Measurements from ENCODE around the gene ZNF268. TPM values are rescaled to one million over a fixed set of nuclear protein-coding genes. Genes with fewer than 3 reads are reported as not detected.

The ZNF268 gene
- total RNA-seq, 1 donor from 2014 or later: 15.8 TPM

DNA sequence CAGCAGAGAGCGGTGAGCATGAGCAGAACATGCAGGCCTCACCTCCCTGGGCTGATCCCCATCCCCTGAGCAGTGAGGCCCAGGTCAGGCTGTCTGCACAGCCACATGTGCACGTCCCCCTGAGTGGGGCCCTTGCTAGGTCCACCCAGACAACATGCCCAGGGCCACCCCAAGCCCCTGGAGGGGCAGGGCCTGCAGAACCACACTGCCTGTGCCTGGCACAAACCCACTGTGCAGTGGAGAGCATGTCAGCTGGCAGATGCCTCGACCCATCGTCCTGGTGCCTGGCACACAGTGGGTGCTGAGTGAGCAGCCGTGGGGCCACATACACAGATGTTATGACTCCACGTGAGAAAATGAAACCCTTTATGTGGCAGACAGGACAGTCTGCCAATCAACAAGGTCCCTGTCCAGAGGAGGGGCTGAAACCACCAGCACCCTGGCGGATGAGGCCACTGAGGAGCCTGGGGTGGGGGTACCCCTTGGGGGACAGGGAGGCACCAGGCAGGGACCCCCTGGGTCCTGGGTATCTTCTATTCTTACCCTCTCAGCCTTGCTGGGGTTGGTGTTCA, 46.1 kb downstream of the ZNF268 start:
- Histone ChIP-seq H3K4me3 (ENCODE audit: low read depth, low read length) (no peak overlapping the region), H3K36me3 (ENCODE audit: control insufficient read depth, insufficient read depth, low read length) (no peaks in the 10 kb centered on the region), H3K27me3 (ENCODE audit: control insufficient read depth, insufficient read depth, low read length) (no peaks in the 10 kb centered on the region)
- DNase-seq (ENCODE audit: low read depth) (no peak), FAIRE-seq (no peak)
- TF ChIP-seq, protein P1, sequence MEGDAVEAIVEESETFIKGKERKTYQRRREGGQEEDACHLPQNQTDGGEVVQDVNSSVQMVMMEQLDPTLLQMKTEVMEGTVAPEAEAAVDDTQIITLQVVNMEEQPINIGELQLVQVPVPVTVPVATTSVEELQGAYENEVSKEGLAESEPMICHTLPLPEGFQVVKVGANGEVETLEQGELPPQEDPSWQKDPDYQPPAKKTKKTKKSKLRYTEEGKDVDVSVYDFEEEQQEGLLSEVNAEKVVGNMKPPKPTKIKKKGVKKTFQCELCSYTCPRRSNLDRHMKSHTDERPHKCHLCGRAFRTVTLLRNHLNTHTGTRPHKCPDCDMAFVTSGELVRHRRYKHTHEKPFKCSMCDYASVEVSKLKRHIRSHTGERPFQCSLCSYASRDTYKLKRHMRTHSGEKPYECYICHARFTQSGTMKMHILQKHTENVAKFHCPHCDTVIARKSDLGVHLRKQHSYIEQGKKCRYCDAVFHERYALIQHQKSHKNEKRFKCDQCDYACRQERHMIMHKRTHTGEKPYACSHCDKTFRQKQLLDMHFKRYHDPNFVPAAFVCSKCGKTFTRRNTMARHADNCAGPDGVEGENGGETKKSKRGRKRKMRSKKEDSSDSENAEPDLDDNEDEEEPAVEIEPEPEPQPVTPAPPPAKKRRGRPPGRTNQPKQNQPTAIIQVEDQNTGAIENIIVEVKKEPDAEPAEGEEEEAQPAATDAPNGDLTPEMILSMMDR (IDR thresholded peaks at IDR 0.05; ENCODE audit: insufficient read depth, low read length, severe bottlenecking): no peak

DNA sequence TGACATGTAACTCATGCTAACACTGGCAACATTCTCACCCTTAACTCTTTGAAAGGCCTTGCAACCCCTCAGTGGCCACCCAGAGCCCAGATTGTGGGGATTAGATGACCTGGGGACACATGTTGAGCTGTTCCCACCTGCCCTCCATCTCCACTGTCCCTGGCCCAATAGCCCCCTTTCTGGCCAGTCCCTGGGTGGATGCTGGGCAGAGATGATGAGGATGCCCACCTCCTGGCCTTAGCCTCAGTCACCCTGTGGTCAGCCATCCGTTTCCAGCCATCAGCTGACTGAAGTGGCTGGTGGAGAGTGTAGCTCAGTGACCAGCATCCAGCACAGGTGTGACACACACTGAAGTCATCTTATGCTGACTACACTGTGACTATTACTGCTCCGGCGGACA, 49.7 kb downstream of the ZNF268 start:
- TF ChIP-seq, protein P1 (IDR thresholded peaks at IDR 0.05; ENCODE audit: insufficient read depth, low read length, severe bottlenecking): no peak
- Histone ChIP-seq H3K27me3 (ENCODE audit: control insufficient read depth, insufficient read depth, low read length) (no peaks in the 10 kb centered on the region), H3K36me3 (ENCODE audit: control insufficient read depth, insufficient read depth, low read length) (no peaks in the 10 kb centered on the region), H3K4me3 (ENCODE audit: low read depth, low read length) (no peak overlapping the region)
- DNase-seq (ENCODE audit: low read depth) (no peak), FAIRE-seq (no peak)

DNA sequence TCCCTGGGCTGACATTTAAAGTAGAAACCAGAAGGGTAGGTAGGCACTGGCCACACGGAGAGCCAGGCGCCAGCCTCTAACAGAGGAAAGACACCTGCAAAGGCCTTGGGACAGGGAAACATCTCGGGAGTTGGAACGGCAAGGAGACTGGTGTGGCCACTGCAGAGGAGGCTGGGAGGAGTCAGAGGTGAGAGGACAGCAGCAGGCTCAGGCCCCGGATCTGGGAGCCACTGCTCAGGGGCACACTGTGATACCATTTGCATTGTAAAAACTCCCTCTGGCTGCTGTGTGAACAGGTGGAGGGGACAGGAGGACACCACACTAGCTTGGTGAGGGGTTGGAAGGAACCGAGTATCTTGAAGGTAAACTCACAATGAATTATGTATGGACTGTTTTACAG, 51.7 kb downstream of the ZNF268 start:
- FAIRE-seq: no peak
- H3K36me3 ChIP-seq (ENCODE audit: control insufficient read depth, insufficient read depth, low read length): no peaks in the 10 kb centered on the region
- H3K4me3 ChIP-seq (ENCODE audit: low read depth, low read length): no peak overlapping the region
- DNase-seq (ENCODE audit: low read depth): no peak
- H3K27me3 ChIP-seq (ENCODE audit: control insufficient read depth, insufficient read depth, low read length): no peaks in the 10 kb centered on the region
- TF ChIP-seq, protein P1 (IDR thresholded peaks at IDR 0.05; ENCODE audit: insufficient read depth, low read length, severe bottlenecking): no peak

DNA sequence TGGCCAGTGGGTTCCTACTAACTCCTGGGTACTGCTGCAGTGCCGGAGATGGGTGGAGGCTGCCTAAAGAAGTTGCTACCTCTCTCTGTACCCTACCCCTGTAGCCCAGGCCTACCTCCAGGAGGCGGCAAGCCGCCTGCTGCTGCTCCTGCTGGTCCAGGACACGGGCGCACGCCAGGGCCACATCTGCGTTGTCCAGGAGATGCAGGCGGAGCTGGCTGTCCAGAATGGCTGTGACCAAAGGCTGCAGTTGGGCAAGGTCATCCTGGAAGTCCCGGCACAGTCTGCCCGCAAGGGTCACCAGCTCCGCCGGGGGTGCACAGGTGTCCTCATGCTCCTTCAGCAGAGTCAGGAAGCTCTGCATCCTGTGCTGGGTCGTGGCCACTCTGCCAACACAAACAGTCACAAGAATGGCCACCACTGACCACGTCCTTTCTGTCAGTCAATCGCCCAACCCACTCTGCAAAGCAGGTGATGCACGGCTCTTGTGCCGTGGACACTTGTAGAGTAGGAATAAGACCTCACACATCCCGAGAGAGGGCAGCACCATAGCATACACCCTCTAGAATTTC, 52.8 kb downstream of the ZNF268 start:
- Histone ChIP-seq H3K4me3 (ENCODE audit: low read depth, low read length) (no peak overlapping the region), H3K27me3 (ENCODE audit: control insufficient read depth, insufficient read depth, low read length) (no peaks in the 10 kb centered on the region), H3K36me3 (ENCODE audit: control insufficient read depth, insufficient read depth, low read length) (no peaks in the 10 kb centered on the region)
- no peak for FAIRE-seq
- TF ChIP-seq, protein P1 (IDR thresholded peaks at IDR 0.05; ENCODE audit: insufficient read depth, low read length, severe bottlenecking): no peak
- no peak for DNase-seq (ENCODE audit: low read depth)

DNA sequence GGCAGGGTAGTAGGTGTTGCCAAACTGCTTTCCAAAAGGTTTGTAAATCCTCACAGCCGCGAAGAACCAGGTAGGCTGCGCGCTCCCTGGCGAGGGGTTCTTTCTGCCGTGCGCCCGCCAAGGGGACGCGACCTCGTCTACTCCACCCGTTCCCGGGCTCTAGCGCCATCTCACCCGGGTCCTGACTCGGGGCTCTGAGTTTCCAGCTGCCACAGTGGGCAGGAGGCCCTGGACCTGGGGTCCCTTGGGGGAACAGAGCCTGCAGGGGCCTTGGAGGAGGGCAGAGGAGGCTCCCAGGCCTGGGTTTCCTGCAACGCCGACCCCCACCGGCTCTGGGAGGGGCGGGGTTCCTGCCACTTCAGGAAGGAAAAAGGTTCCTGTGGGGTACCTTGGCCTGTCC, 53.7 kb downstream of the ZNF268 start:
- no peak for FAIRE-seq
- Histone ChIP-seq H3K4me3 (ENCODE audit: low read depth, low read length) (no peak overlapping the region), H3K36me3 (ENCODE audit: control insufficient read depth, insufficient read depth, low read length) (no peaks in the 10 kb centered on the region), H3K27me3 (ENCODE audit: control insufficient read depth, insufficient read depth, low read length) (no peaks in the 10 kb centered on the region)
- no peak for DNase-seq (ENCODE audit: low read depth)
- TF ChIP-seq, protein P1 (IDR thresholded peaks at IDR 0.05; ENCODE audit: insufficient read depth, low read length, severe bottlenecking): no peak
